Neural progenitor cell (in vitro differentiated cells): ENCODE data around the gene ACOT6. TPM values are rescaled to one million over a fixed set of nuclear protein-coding genes. Genes with fewer than 3 reads are reported as not detected.

Source experiments
- DNase-seq: peaks from one replicate; pipeline ENCODE4 v3.0.0-alpha.2; 2016; ENCODE audit warnings: low spot score
- H2AFZ ChIP-seq: fragments of 200-600 bp; sonication (generic); replicated peaks from 2 replicates; pipeline ENCODE4 v1.6.1; 2016; ENCODE audit warnings: antibody characterized with exemption
- H3F3A ChIP-seq: fragments of 200-600 bp; sonication (generic); 2 replicates; pipeline ENCODE4 v1.6.1; 2016; ENCODE audit warnings: antibody characterized with exemption, low read depth
- H3K27ac ChIP-seq: fragments of 200-600 bp; sonication (generic); 2 replicates; pipeline ENCODE4 v1.5.1; 2016; ENCODE audit warnings: mild to moderate bottlenecking
- H3K27me3 ChIP-seq: fragments of 200-600 bp; sonication (generic); 2 replicates; pipeline ENCODE4 v1.6.1; 2016; ENCODE audit warnings: mild to moderate bottlenecking, moderate library complexity
- H3K36me3 ChIP-seq: fragments of 200-600 bp; sonication (generic); 2 replicates; pipeline ENCODE4 v1.5.1; 2016
- H3K4me1 ChIP-seq: fragments of 200-600 bp; sonication (generic); 2 replicates; pipeline ENCODE4 v1.6.1; 2016; ENCODE audit warnings: mixed run types
- H3K4me2 ChIP-seq: fragments of 200-600 bp; sonication (generic); 2 replicates; pipeline ENCODE4 v1.6.1; 2016
- H3K4me3 ChIP-seq: fragments of 200-600 bp; sonication (generic); 2 replicates; pipeline ENCODE4 v1.5.1; 2016
- H3K79me2 ChIP-seq: fragments of 200-600 bp; sonication (generic); 2 replicates; pipeline ENCODE4 v1.6.1; 2016; ENCODE audit warnings: low read depth
- H3K9ac ChIP-seq: fragments of 200-600 bp; sonication (generic); 2 replicates; pipeline ENCODE4 v1.6.1; 2016
- H3K9me3 ChIP-seq: fragments of 200-600 bp; sonication (generic); 2 replicates; pipeline ENCODE4 v1.5.1; 2016; ENCODE audit warnings: low read depth
- H4K20me1 ChIP-seq: fragments of 200-600 bp; sonication (generic); 2 replicates; pipeline ENCODE4 v1.6.1; 2016; ENCODE audit warnings: low read depth
- H3K27ac Mint-ChIP-seq: 3 replicates; pipeline ENCODE4 v1.8.0; 2021; ENCODE audit warnings: mixed read lengths
- H3K27me3 Mint-ChIP-seq: 2 replicates; pipeline ENCODE4 v1.8.0; 2022; ENCODE audit warnings: low read depth, mild to moderate bottlenecking, inconsistent platforms, moderate library complexity, mixed read lengths; ENCODE audit not compliant: insufficient read depth
- H3K36me3 Mint-ChIP-seq: 3 replicates; pipeline ENCODE4 v1.8.0; 2021; ENCODE audit warnings: mixed read lengths
- H3K4me1 Mint-ChIP-seq: 3 replicates; pipeline ENCODE4 v1.8.0; 2021; ENCODE audit warnings: mixed read lengths
- H3K4me3 Mint-ChIP-seq: 3 replicates; pipeline ENCODE4 v1.8.0; 2021; ENCODE audit warnings: mild to moderate bottlenecking, moderate library complexity, mixed read lengths
- H3K9me3 Mint-ChIP-seq: 3 replicates; pipeline ENCODE4 v1.8.0; 2020; ENCODE audit warnings: mixed read lengths
- EZH2 ChIP-seq: fragments of 200-600 bp; sonication (generic); IDR thresholded peaks from 2 replicates; pipeline ENCODE4 v1.6.1; 2017; ENCODE audit warnings: antibody characterized with exemption, mild to moderate bottlenecking, moderate library complexity
- EZH2phosphoT487 ChIP-seq: fragments of 200-600 bp; sonication (generic); IDR thresholded peaks from 2 replicates; pipeline ENCODE4 v1.6.1; 2017; ENCODE audit warnings: antibody characterized with exemption
- total RNA-seq: library from RNA; depleted of rRNA; stranded (reverse); fragments of >200 nt; gene quantifications from 2 replicates; pipeline ENCODE4 v1.2.3, GENCODE V29; 2015; ENCODE audit warnings: low replicate concordance
- TF ChIP-seq, protein P1 (sequence below): fragments of 200-600 bp; sonication (generic); IDR thresholded peaks from 2 replicates; pipeline ENCODE4 v1.5.1; 2017; ENCODE audit warnings: antibody characterized with exemption, mild to moderate bottlenecking

The ACOT6 gene
- total RNA-seq, 1 donor from 2014 or later, result not detected

DNA sequence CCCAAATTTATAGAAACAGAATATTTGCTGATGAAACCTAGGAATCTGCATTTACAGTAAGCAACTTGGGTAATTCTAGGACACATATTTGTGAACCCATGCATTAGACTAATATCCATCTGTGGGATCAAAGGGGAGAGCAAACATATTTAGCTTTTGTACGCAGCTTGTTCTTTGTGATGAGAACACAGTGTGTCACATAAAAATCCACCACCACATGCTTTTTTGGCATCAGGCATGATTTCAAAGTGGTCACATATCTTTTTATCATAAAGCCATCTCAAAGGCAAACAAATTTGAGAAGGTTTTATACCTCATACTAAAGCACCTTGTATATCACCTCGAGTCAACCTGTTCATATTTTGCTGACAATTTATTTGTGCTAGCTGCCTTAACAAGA is 48.2 kb downstream of the ACOT6 start:
- no peak for DNase-seq
- peaks cover 17% of the 10 kb centered on the region for H3K36me3 Mint-ChIP-seq
- H3K9me3 Mint-ChIP-seq, result no peaks in the 10 kb centered on the region

DNA sequence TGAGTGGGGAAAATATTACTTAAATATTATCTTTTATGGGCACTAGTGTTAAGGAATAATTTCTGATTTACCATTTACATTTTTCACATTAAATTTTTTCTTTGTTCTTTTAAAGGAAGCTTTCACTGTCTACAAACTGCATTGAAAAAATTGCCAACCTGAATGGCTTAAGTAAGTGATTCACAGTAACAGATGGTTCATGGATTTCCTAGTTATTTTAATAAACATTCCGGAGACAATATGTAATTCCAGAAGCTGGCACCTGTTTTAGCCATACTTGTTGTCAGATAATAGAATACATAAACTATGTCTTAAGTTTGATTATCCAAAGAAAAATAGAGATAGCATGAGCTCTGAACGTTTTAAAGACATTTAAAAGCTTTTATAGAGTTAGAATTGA is 49.6 kb downstream of the ACOT6 start:
- peaks cover 19% of the 10 kb centered on the region for H3K36me3 Mint-ChIP-seq
- Histone ChIP-seq H3F3A (no peaks in the 10 kb centered on the region), H3K27ac (no peak overlapping the region), H2AFZ (no peak overlapping the region), H3K4me2 (no peak overlapping the region), H3K4me3 (no peak overlapping the region), H3K27me3 (no peaks in the 10 kb centered on the region), H3K4me1 (no peaks in the 10 kb centered on the region), H3K9ac (no peak overlapping the region), H3K9me3 (no peaks in the 10 kb centered on the region), H3K36me3 (no peaks in the 10 kb centered on the region), H4K20me1 (no peaks in the 10 kb centered on the region), H3K79me2 (no peaks in the 10 kb centered on the region)
- peaks cover 4% of the 10 kb centered on the region for H3K27me3 Mint-ChIP-seq
- no peak for DNase-seq
- H3K27ac Mint-ChIP-seq, result no peak overlapping the region
- H3K4me1 Mint-ChIP-seq, result no peaks in the 10 kb centered on the region
- no peak overlapping the region for H3K4me3 Mint-ChIP-seq
- TF ChIP-seq, protein P1, sequence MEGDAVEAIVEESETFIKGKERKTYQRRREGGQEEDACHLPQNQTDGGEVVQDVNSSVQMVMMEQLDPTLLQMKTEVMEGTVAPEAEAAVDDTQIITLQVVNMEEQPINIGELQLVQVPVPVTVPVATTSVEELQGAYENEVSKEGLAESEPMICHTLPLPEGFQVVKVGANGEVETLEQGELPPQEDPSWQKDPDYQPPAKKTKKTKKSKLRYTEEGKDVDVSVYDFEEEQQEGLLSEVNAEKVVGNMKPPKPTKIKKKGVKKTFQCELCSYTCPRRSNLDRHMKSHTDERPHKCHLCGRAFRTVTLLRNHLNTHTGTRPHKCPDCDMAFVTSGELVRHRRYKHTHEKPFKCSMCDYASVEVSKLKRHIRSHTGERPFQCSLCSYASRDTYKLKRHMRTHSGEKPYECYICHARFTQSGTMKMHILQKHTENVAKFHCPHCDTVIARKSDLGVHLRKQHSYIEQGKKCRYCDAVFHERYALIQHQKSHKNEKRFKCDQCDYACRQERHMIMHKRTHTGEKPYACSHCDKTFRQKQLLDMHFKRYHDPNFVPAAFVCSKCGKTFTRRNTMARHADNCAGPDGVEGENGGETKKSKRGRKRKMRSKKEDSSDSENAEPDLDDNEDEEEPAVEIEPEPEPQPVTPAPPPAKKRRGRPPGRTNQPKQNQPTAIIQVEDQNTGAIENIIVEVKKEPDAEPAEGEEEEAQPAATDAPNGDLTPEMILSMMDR, result no peak
- TF ChIP-seq EZH2phosphoT487, result no peak
- no peak for TF ChIP-seq EZH2
- no peaks in the 10 kb centered on the region for H3K9me3 Mint-ChIP-seq

More for the DNA sequence above, 48.2 kb downstream of the ACOT6 start:
- no peak overlapping the region for H3K4me3 ChIP-seq
- Mint-ChIP-seq H3K4me1 (no peaks in the 10 kb centered on the region), H3K27ac (no peak overlapping the region), H3K27me3 (peaks cover 4% of the 10 kb centered on the region), H3K4me3 (no peak overlapping the region)
- H3K27ac ChIP-seq, result no peak overlapping the region
- no peaks in the 10 kb centered on the region for H3K27me3 ChIP-seq
- H3K4me1 ChIP-seq, result no peaks in the 10 kb centered on the region
- no peak for TF ChIP-seq EZH2phosphoT487
- TF ChIP-seq EZH2, result no peak
- TF ChIP-seq, protein P1, result no peak
- H4K20me1 ChIP-seq, result no peaks in the 10 kb centered on the region
- no peak overlapping the region for H2AFZ ChIP-seq
- no peak overlapping the region for H3K9ac ChIP-seq
- no peaks in the 10 kb centered on the region for H3K9me3 ChIP-seq
- H3K4me2 ChIP-seq, result no peak overlapping the region
- H3K36me3 ChIP-seq, result no peaks in the 10 kb centered on the region
- no peaks in the 10 kb centered on the region for H3F3A ChIP-seq
- H3K79me2 ChIP-seq, result no peaks in the 10 kb centered on the region

DNA sequence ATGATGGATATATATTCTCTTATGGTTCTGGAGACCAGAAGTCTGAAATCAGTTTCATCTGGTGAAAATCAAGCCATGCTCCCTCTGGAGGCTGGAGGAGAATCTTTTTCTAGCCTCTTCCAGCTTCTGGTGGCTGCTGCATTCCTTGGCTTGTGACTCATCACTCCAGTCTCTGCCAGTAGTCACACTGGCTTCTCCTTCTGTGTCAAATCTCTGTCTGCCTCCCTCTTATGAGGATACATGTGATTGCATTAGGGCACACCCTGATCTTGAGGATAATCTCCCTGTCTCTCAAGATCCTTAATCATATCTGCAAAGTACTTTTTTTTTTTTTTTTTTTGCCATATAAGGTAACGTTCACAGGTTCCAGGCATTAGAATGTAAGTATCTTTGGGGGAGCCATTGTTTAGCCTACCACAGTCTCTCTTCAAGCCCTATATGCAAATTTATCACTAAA is 50.2 kb downstream of the ACOT6 start:
- H3K4me1 Mint-ChIP-seq, result no peaks in the 10 kb centered on the region
- H3K9ac ChIP-seq, result no peak overlapping the region
- no peak overlapping the region for H2AFZ ChIP-seq
- no peak overlapping the region for H3K4me3 Mint-ChIP-seq
- no peaks in the 10 kb centered on the region for H3F3A ChIP-seq
- no peak overlapping the region for H3K4me2 ChIP-seq
- DNase-seq, result peak; percentile 15
- H3K79me2 ChIP-seq, result no peaks in the 10 kb centered on the region
- TF ChIP-seq EZH2 (no peak), EZH2phosphoT487 (no peak)
- TF ChIP-seq, protein P1, result no peak
- H3K36me3 Mint-ChIP-seq, result peaks cover 18% of the 10 kb centered on the region
- peaks cover 4% of the 10 kb centered on the region for H3K27me3 Mint-ChIP-seq
- H3K27me3 ChIP-seq, result no peaks in the 10 kb centered on the region
- H3K9me3 ChIP-seq, result no peaks in the 10 kb centered on the region
- H3K4me3 ChIP-seq, result no peak overlapping the region
- no peaks in the 10 kb centered on the region for H3K4me1 ChIP-seq
- no peak overlapping the region for H3K27ac Mint-ChIP-seq
- H3K9me3 Mint-ChIP-seq, result no peaks in the 10 kb centered on the region
- no peak overlapping the region for H3K27ac ChIP-seq
- no peaks in the 10 kb centered on the region for H4K20me1 ChIP-seq
- no peaks in the 10 kb centered on the region for H3K36me3 ChIP-seq
